Stimulated activated naive CD8-positive, alpha-beta T cell treated with anti-CD3 and anti-CD28 coated beads, Interleukin-15, Interleukin-2, amounts not matched to agents 100 ng/mL and 50 ng/mL, for 24 hours (primary cell): ENCODE data around the gene ZFYVE28.
"Not testable (repeated sequence)": the region's sequence is repeated elsewhere in the genome, so short reads cannot be mapped to it uniquely, and the experiment has no call there.

Experiments
- H3K27ac Mint-ChIP-seq: one replicate; pipeline ENCODE4 v1.8.0; 2021; ENCODE audit warnings: mild to moderate bottlenecking, mixed read lengths
- H3K27me3 Mint-ChIP-seq: one replicate; pipeline ENCODE4 v1.8.0; 2021; ENCODE audit warnings: mixed read lengths
- H3K36me3 Mint-ChIP-seq: one replicate; pipeline ENCODE4 v1.8.0; 2021; ENCODE audit warnings: low read depth, mixed read lengths
- H3K4me1 Mint-ChIP-seq: one replicate; pipeline ENCODE4 v1.8.0; 2021; ENCODE audit warnings: low read depth, mixed read lengths
- H3K4me3 Mint-ChIP-seq: one replicate; pipeline ENCODE4 v1.8.0; 2021; ENCODE audit warnings: mild to moderate bottlenecking, mixed read lengths
- H3K9me3 Mint-ChIP-seq: one replicate; pipeline ENCODE4 v1.8.0; 2021; ENCODE audit warnings: mixed read lengths

The ZFYVE28 gene

GRCh38 chr4:2243681-2244380 lies 174.6 kb downstream of the ZFYVE28 start:
- Mint-ChIP-seq H3K4me1 (peaks cover 33% of the 10 kb centered on the region), H3K9me3 (no peaks in the 10 kb centered on the region), H3K36me3 (peaks cover 17% of the 10 kb centered on the region), H3K27me3 (no peaks in the 10 kb centered on the region), H3K27ac (peak overlapping the region; percentile 2), H3K4me3 (no peak overlapping the region)

- H3K9me3 Mint-ChIP-seq: no peaks in the 10 kb centered on the region
- H3K4me3 Mint-ChIP-seq: peak within 1 kb of the TSS; percentile 93
- H3K27ac Mint-ChIP-seq: peak within 1 kb of the TSS; percentile 80
- H3K36me3 Mint-ChIP-seq: peaks cover 27% of the 10 kb centered on the region
- peaks cover 50% of the 10 kb centered on the region for H3K4me1 Mint-ChIP-seq
- H3K27me3 Mint-ChIP-seq: no peaks in the 10 kb centered on the region
Measured at GRCh38 chr4:2241410-2242353, 176.8 kb downstream of the ZFYVE28 start, which contains the start of the genes HAUS3 and POLN. HAUS3 (minus strand) TSS chr4:2242121; CDS start chr4:2240946, 1,175 bp downstream. POLN (minus strand) TSS chr4:2242121; CDS start chr4:2229231, 12,890 bp downstream.

DNA sequence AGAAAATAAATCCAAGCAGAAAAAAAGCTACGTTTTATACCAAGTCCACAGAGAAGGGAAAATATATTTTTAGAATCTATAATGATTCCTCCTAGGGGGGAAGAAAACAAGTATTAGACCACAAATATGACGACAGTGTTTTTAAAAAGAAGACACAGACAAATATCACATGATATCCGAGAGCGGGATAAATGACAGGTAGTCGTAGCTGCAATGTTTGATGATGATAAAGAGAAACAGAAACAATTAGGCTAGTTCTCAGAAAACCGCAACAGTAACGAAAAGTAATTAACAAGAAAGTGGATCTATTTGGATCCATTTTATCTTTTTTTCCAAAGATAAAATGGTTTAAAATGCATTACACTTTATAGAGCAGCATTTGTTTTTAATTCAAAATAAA lies 177.4 kb downstream of the ZFYVE28 start:
- Mint-ChIP-seq H3K4me3 (peak overlapping the region; percentile 93), H3K9me3 (no peaks in the 10 kb centered on the region), H3K27ac (peak overlapping the region; percentile 80), H3K27me3 (no peaks in the 10 kb centered on the region), H3K36me3 (peaks cover 31% of the 10 kb centered on the region), H3K4me1 (peaks cover 54% of the 10 kb centered on the region)

DNA sequence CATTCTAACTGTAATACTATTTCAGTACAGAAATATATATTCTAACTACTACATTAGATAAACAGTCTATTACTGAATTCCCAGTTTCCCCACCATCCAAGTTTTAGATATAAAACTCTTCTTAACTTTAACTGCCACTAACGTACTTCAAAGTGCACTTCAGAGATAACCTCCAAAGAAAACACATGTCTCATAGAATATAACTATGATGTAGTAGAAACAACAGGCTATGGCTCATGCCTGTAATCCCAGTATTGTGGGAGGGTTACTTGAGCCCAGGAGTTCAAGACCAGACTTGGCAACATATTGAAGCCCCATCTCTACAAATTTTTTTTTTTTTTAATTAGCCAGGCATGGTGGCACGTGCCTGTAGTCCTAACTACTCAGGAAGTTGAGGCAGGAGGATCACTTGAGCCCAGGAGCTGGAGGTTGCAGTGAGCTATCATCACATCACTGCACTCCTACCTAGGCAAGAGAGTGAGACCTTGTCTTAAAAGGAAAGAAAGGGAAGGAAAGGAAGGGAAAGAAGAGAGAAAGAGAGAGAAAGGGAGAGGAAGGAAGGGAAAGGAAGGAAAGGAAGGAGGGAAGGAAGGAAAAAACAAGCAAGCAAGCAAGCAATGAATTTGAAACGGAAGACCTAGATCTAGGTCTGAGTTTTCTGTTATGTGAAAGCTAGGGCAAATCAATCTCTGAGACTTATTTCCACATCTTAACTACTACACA lies 181.3 kb downstream of the ZFYVE28 start:
- H3K36me3 Mint-ChIP-seq: peaks cover 64% of the 10 kb centered on the region

DNA sequence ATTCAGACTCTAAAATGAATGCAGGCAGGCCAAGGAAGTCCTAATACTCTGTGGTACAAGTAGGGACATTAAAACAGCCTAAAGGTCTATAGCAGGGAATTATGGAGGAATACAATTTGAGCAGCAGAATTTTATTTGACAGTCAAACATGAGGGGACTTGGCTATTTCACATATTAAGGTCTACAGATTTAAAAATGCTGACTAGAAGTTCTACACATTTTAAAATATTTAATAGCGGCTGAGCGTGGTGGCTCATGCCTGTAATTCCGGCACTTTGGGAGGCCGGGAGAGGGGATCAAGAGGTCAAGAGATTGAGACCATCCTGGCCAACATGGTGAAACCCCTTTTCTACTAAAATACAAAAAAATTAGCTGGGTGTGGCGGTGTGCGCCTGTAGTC lies 187.4 kb downstream of the ZFYVE28 start:
- Mint-ChIP-seq H3K4me3 (no peak overlapping the region), H3K27ac (no peak overlapping the region), H3K36me3 (peaks cover 53% of the 10 kb centered on the region)

More for the DNA sequence above, 181.3 kb downstream of the ZFYVE28 start:
- no peak overlapping the region for H3K27ac Mint-ChIP-seq
- peaks cover 65% of the 10 kb centered on the region for H3K4me1 Mint-ChIP-seq
- no peaks in the 10 kb centered on the region for H3K9me3 Mint-ChIP-seq
- H3K27me3 Mint-ChIP-seq: no peaks in the 10 kb centered on the region
- H3K4me3 Mint-ChIP-seq: no peak overlapping the region

GRCh38 chr4:2226261-2226660 lies 192.2 kb downstream of the ZFYVE28 start:
- no peaks in the 10 kb centered on the region for H3K4me1 Mint-ChIP-seq
- no peak overlapping the region for H3K27ac Mint-ChIP-seq
- no peaks in the 10 kb centered on the region for H3K9me3 Mint-ChIP-seq
- H3K27me3 Mint-ChIP-seq: no peaks in the 10 kb centered on the region
- no peak overlapping the region for H3K4me3 Mint-ChIP-seq
- peaks cover 28% of the 10 kb centered on the region for H3K36me3 Mint-ChIP-seq

More for the DNA sequence above, 187.4 kb downstream of the ZFYVE28 start:
- no peaks in the 10 kb centered on the region for H3K27me3 Mint-ChIP-seq
- H3K9me3 Mint-ChIP-seq: no peaks in the 10 kb centered on the region
- H3K4me1 Mint-ChIP-seq: peaks cover 25% of the 10 kb centered on the region

- Mint-ChIP-seq H3K27ac (no peak overlapping the region), H3K9me3 (no peaks in the 10 kb centered on the region)
Measured at GRCh38 chr4:2222838-2223237, 195.6 kb downstream of the ZFYVE28 start.

GRCh38 chr4:2221378-2221777 lies 197.1 kb downstream of the ZFYVE28 start:
- not testable (repeated sequence) for H3K4me1 Mint-ChIP-seq, H3K9me3 Mint-ChIP-seq, H3K27ac Mint-ChIP-seq, H3K27me3 Mint-ChIP-seq, H3K4me3 Mint-ChIP-seq
- H3K36me3 Mint-ChIP-seq: peaks cover 12% of the 10 kb centered on the region

More at GRCh38 chr4:2222838-2223237, 195.6 kb downstream of the ZFYVE28 start:
- Mint-ChIP-seq H3K4me3 (no peak overlapping the region), H3K27me3 (no peaks in the 10 kb centered on the region), H3K36me3 (peaks cover 20% of the 10 kb centered on the region), H3K4me1 (no peaks in the 10 kb centered on the region)

GRCh38 chr4:2220016-2220630 lies 198.3 kb downstream of the ZFYVE28 start:
- H3K4me1 Mint-ChIP-seq: no peaks in the 10 kb centered on the region

More at GRCh38 chr4:2220016-2220630, 198.3 kb downstream of the ZFYVE28 start:
- H3K9me3 Mint-ChIP-seq: no peaks in the 10 kb centered on the region
- no peak overlapping the region for H3K4me3 Mint-ChIP-seq
- no peaks in the 10 kb centered on the region for H3K27me3 Mint-ChIP-seq
- no peak overlapping the region for H3K27ac Mint-ChIP-seq
- H3K36me3 Mint-ChIP-seq: peaks cover 5% of the 10 kb centered on the region
